T-cell (primary cell): ENCODE results near the gene STX4. TPM values are rescaled to one million over a fixed set of nuclear protein-coding genes. Genes with fewer than 3 reads are reported as not detected.

ENCODE experiments used
- total RNA-seq, 35 experiments: library from RNA in 6 of 35; stranded (reverse) in 6 of 35; fragments of 120-200 nt in 1 of 35; gene quantifications; one replicate each; pipeline versions ENCODE4 v1.2.1 to v1.2.4 and lab custom pipeline; 2013 to 2026

Gene STX4
- total RNA-seq, 5 donors from 2014 or later (not counting 1 experiment from before 2014, with no cell fraction given), result 73.9 to 110 (median 94.6) TPM

Other genes starting within 250 kb of the STX4 start
- 1 to 10 TPM; 2.4 to 7.6 (median 4.4) TPM for gene ZNF629, start 246.4 kb upstream of the STX4 start, total RNA-seq
- gene BCL7C, start 139.5 kb upstream of the STX4 start, total RNA-seq, result 10 to 100 TPM; 21.0 to 31.9 (median 26.9) TPM
- gene CTF1, start 136.9 kb upstream of the STX4 start, total RNA-seq, result under 1 TPM in 3 of 5 donors, not detected in 2; 0.38 to 0.47 (median 0.39) TPM
- gene FBXL19, start 110.0 kb upstream of the STX4 start, total RNA-seq, result 10 to 100 TPM; 11.5 to 22.0 (median 18.1) TPM
- 10 to 100 TPM in 3 of 5 donors, 1 to 10 TPM in 2; 6.6 to 22.3 (median 20.8) TPM for gene ORAI3, start 84.5 kb upstream of the STX4 start, total RNA-seq
- gene SETD1A, start 75.8 kb upstream of the STX4 start, total RNA-seq, result 10 to 100 TPM; 34.6 to 43.6 (median 38.2) TPM
- gene HSD3B7, start 48.4 kb upstream of the STX4 start, total RNA-seq, result 1 to 10 TPM in 3 of 5 donors, under 1 TPM in 2; 0.33 to 3.5 (median 1.3) TPM
- gene STX1B, start 22.9 kb upstream of the STX4 start, total RNA-seq, result 1 to 10 TPM; 2.3 to 3.9 (median 3.4) TPM
- gene ZNF668, start 40.7 kb downstream of the STX4 start, total RNA-seq, result 10 to 100 TPM; 12.3 to 14.4 (median 14.3) TPM
- gene ZNF646, start 40.9 kb downstream of the STX4 start, total RNA-seq, result 10 to 100 TPM; 21.1 to 47.7 (median 44.1) TPM
- gene PRSS53, start 55.4 kb downstream of the STX4 start, total RNA-seq, result 10 to 100 TPM in 3 of 5 donors, 1 to 10 TPM in 2; 4.5 to 15.3 (median 13.1) TPM
- 10 to 100 TPM; 31.8 to 66.4 (median 56.9) TPM for gene VKORC1, start 61.2 kb downstream of the STX4 start, total RNA-seq
- gene BCKDK, start 74.8 kb downstream of the STX4 start, total RNA-seq, result 10 to 100 TPM in 3 of 5 donors, 1 to 10 TPM in 2; 7.6 to 21.3 (median 19.3) TPM
- gene KAT8, start 84.1 kb downstream of the STX4 start, total RNA-seq, result 100 to 1,000 TPM in 3 of 5 donors, 10 to 100 TPM in 2; 92.3 to 122 (median 102) TPM
- gene PRSS8, start 102.2 kb downstream of the STX4 start, total RNA-seq, result 1 to 10 TPM in 1 of 5 donors, under 1 TPM in 2, not detected in 2; 0.43 to 1.1 (median 0.55) TPM
- gene PRSS36, start 116.5 kb downstream of the STX4 start, total RNA-seq, result 1 to 10 TPM in 4 of 5 donors, under 1 TPM in 1; 0.42 to 1.2 (median 1.1) TPM
- 100 to 1,000 TPM; 410 to 963 (median 434) TPM for gene FUS, start 146.6 kb downstream of the STX4 start, total RNA-seq
- 10 to 100 TPM; 16.1 to 40.3 (median 33.4) TPM for gene PYCARD, start 169.2 kb downstream of the STX4 start, total RNA-seq
- under 1 TPM in 3 of 5 donors, not detected in 2; 0.03 to 0.09 (median 0.09) TPM for gene TRIM72, start 180.6 kb downstream of the STX4 start, total RNA-seq
- gene PYDC1, start 183.6 kb downstream of the STX4 start, total RNA-seq, result not detected
- 10 to 100 TPM in 2 of 5 donors, 1 to 10 TPM in 3; 1.8 to 20.0 (median 4.1) TPM for gene ITGAM, start 226.4 kb downstream of the STX4 start, total RNA-seq